ENCODE data around the gene FNTB. TPM values are rescaled to one million over a fixed set of nuclear protein-coding genes. Genes with fewer than 3 reads are reported as not detected.
"Not testable (repeated sequence)": the region's sequence is repeated elsewhere in the genome, so short reads cannot be mapped to it uniquely, and the experiment has no call there.

FNTB gene
- total RNA-seq, 1 donor from 2014 or later, result 16.7 TPM

GRCh38 chr14:65084554-65085505 is 98.1 kb downstream of the FNTB start:
- DNase-seq (ENCODE audit: low spot score), result no peak

- not testable (repeated sequence) for DNase-seq (ENCODE audit: low spot score)
Observed at GRCh38 chr14:65086686-65087085, 100.0 kb downstream of the FNTB start.

- not testable (repeated sequence) for DNase-seq (ENCODE audit: low spot score)
Observed at GRCh38 chr14:65087835-65088234, 101.1 kb downstream of the FNTB start.

GRCh38 chr14:65092349-65092748 is 105.7 kb downstream of the FNTB start:
- no peak for DNase-seq (ENCODE audit: low spot score)

- peak; percentile 54 for DNase-seq (ENCODE audit: low spot score)
Observed at GRCh38 chr14:65095633-65096205, 109.0 kb downstream of the FNTB start.

- DNase-seq (ENCODE audit: low spot score), result no peak
Observed at GRCh38 chr14:65096323-65097089, 109.8 kb downstream of the FNTB start.

- no peak for DNase-seq (ENCODE audit: low spot score)
Observed at GRCh38 chr14:65098586-65098985, 111.9 kb downstream of the FNTB start.

GRCh38 chr14:65100922-65101541 is 114.3 kb downstream of the FNTB start:
- no peak for DNase-seq (ENCODE audit: low spot score)

- peak; percentile 10 for DNase-seq (ENCODE audit: low spot score)
Observed at GRCh38 chr14:65101631-65102440, 115.1 kb downstream of the FNTB start.

- DNase-seq (ENCODE audit: low spot score), result peak; percentile 99
Observed at GRCh38 chr14:65102441-65103149, 115.9 kb downstream of the FNTB start, which contains the start of gene MAX. TSS of gene MAX (minus strand) at chr14:65102517. CDS start at chr14:65102339, 178 bp downstream.

- DNase-seq (ENCODE audit: low spot score), result no peak
Observed at GRCh38 chr14:65103150-65103760, 116.6 kb downstream of the FNTB start.

- no peak for DNase-seq (ENCODE audit: low spot score)
Observed at GRCh38 chr14:65104791-65105190, 118.1 kb downstream of the FNTB start.

GRCh38 chr14:65106316-65106715 is 119.6 kb downstream of the FNTB start:
- no peak for DNase-seq (ENCODE audit: low spot score)

GRCh38 chr14:65106736-65107135 is 120.0 kb downstream of the FNTB start:
- no peak for DNase-seq (ENCODE audit: low spot score)

- no peak for DNase-seq (ENCODE audit: low spot score)
Observed at GRCh38 chr14:65107200-65107599, 120.5 kb downstream of the FNTB start.

GRCh38 chr14:65109357-65109756 is 122.7 kb downstream of the FNTB start:
- no peak for DNase-seq (ENCODE audit: low spot score)

GRCh38 chr14:65110525-65110924 is 123.8 kb downstream of the FNTB start:
- DNase-seq (ENCODE audit: low spot score), result no peak
